GM19372 (cell line): ENCODE data around the gene PARP4.
"Not testable (repeated sequence)": the region's sequence is repeated elsewhere in the genome, so short reads cannot be mapped to it uniquely, and the experiment has no call there.

Experiments used
- ATAC-seq: cut with Tn5 transposase; IDR thresholded peaks from one replicate; pipeline ENCODE4 v1.9.1; 2021; ENCODE audit warnings: mild to moderate bottlenecking, low read depth, moderate library complexity; ENCODE audit not compliant: unreplicated experiment

The PARP4 gene

GRCh38 chr13:24506283-24506682 is 6.3 kb downstream of the PARP4 start:
- ATAC-seq: not testable (repeated sequence)

GRCh38 chr13:24505756-24506155 is 6.8 kb downstream of the PARP4 start:
- ATAC-seq: no peak

- ATAC-seq: no peak
These were observed 7.3 kb downstream of the PARP4 start for GRCh38 chr13:24505256-24505655.

DNA sequence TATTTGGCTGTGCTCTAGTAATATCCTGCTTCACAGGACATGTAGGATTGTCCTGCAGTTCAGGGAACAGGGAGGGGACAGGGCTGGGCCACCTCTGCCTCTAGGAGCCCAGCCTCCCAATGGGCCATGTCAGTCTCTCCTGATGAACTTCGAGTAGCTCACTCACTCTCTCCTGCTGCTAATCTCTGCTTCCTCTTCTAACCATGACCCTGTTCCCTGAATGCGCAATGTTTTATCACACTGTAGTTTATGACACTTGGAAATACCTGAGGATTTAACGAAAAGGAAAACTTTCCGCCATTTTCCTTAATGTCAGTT is 9.2 kb downstream of the PARP4 start:
- ATAC-seq: no peak

GRCh38 chr13:24502533-24503378 is 9.8 kb downstream of the PARP4 start:
- no peak for ATAC-seq

- ATAC-seq: no peak
These were observed 11.6 kb downstream of the PARP4 start for GRCh38 chr13:24500977-24501376.

GRCh38 chr13:24497742-24498141 is 14.8 kb downstream of the PARP4 start:
- no peak for ATAC-seq

DNA sequence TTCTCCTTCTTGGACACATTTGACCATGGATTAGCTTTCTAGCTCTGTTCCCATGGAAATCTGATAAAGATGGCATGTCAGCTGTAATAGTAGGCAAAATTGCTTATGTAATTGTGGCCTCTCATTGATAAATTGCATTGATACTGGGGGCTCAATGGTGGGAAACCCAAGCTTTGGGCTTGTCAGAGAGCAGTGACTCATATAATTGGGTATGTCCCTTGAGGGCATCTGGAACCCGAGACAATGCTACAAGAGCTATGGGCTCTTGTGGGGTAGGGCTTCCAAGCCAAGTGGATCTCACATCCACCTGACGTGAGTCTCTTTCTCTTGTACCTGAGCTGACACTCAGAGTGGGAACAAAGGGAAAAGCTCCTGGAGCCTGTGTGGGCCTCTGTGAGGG is 16.3 kb downstream of the PARP4 start:
- ATAC-seq: not testable (repeated sequence)

- ATAC-seq: no peak
These were observed 17.3 kb downstream of the PARP4 start for GRCh38 chr13:24495151-24495729.

DNA sequence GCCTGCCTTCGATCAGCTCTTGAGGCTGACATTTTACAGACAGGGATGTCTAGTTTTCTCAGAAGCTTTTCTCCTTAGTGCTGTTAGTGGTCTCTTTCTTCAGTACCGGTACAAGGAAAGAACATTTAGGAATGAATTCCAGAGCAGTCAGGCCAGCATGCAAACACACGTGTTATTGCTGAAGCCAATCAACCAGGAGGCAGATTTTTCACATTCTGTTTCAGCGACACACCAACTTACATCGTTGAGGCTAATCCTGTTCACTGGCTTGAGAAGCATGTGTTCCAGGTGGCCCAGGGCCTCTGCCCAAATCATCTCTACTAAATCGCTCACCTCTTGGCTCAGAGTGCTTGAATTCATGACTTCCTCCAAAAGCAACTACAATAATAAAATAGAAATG is 19.2 kb downstream of the PARP4 start:
- ATAC-seq: no peak

- no peak for ATAC-seq
These were observed 20.7 kb downstream of the PARP4 start for GRCh38 chr13:24491845-24492244.

DNA sequence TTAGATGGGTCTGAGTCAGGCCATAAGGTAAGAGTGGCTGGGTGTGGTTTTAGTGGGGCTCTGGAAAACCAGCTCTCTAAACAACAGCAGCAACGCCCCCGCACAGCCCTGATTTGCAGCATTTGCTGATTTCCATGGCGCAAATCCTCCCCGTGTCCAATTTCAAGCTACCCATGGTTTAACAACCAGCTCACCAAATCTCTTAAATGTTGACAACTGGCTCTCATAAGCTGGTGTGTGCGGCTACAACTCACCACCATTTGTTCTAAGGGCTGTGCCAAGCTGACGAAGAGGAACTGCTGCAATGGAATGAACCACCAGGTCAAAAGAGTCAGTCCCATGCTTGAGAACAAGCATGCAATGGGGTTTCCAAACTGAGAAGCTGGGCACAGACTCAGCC is 22.9 kb downstream of the PARP4 start:
- ATAC-seq: no peak

DNA sequence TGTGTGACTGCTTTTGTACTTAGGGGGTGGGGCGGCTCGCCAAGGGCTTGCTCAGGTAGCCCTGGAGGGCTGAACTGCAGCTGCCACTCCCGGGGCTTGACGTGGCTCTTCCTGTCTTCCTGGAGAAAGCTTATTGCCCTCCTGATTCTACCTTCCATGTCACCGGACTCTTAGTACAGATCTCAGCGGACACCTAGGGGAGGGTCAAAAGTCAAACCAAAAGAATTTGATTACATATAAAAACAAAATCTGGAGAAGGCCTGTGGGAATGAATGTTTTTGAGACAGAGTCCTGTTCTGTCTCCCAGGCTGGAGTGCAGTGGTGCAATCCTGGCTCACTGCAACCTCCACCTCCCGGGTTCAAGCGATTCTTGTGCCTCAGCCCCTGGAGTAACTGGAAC is 24.5 kb downstream of the PARP4 start:
- not testable (repeated sequence) for ATAC-seq

- not testable (repeated sequence) for ATAC-seq
These were observed 26.4 kb downstream of the PARP4 start for GRCh38 chr13:24486017-24486657.

DNA sequence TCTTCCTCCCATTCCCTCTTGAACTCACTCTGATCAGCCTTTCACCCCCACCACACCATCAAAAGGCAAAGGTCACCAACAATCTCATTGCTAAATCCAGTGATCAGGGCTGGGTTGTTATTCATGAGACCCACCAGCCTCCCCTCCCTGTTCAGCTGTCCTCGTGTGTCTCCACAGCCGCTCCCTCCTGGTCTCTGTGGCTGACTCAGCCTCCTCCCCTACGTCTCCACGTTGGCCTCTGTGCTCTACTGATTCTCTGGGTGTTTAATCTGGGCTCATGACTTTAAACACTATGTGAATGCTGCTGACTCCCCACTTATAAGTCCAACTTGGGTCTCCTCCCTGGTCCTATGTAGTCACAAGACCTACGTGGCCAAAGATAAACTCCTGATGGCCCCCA is 38.9 kb downstream of the PARP4 start:
- ATAC-seq: no peak

- ATAC-seq: not testable (repeated sequence)
These were observed 40.4 kb downstream of the PARP4 start for GRCh38 chr13:24472129-24472528.

DNA sequence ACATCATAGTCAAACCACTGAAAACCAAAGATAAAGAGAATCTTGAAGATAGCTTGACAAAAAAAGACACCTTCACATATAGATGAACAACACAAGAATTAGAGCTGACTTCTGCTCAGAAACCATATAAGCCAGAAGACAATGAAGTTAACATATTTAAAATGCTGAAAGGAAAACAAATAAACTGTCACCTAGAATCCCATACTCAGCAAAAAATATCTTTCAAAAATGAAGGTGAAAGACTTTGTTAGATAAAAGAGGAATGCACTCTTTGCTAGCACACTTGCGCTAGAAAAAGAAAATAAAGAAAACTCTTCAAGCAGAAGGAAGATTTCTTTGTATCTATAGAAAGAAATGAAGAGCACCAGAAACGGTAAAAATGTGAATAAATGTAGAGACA is 49.5 kb downstream of the PARP4 start:
- no peak for ATAC-seq

DNA sequence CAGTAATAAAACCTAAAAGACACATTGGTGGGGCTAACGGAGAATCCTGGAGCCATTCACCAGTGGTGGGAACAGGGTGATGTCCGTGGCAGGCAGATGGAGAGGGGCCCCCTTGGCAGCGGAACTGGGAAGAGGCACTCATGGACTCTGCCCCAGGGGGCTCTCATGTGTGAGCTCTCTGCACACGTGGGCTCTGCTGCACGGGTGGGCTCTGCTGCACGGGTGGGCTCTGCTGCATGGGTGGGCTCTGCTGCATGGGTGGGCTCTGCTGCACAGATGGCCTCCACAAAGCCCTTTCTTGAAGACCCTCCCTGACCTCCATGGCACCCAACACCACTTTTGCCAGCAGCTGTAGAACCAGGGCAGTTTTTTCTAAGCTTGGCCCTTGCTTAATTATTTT is 52.3 kb downstream of the PARP4 start:
- no peak for ATAC-seq

- ATAC-seq: no peak
These were observed 52.9 kb downstream of the PARP4 start for GRCh38 chr13:24459726-24460125.

DNA sequence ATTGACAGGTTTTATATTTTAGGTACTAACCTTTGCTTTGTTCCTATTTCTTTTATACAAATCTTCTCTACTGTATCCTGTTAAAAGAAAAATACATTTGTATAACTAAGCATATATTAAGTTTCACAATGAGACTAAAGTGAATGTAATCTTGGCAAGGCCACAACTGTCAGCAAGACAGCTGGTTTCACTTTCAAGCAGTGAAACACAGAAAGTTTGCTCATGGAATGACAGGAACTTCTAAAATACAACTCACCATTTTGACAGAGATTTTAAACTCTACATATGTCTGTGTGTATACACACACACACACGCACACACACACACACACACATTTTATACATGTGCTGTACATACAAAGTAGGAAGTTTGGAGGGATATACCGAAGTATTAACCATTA is 53.3 kb downstream of the PARP4 start:
- ATAC-seq: no peak

- ATAC-seq: no peak
These were observed 53.8 kb downstream of the PARP4 start for GRCh38 chr13:24458736-24459135.

GRCh38 chr13:24456396-24456795 is 56.2 kb downstream of the PARP4 start:
- no peak for ATAC-seq
